ENCODE data around the gene RGSL1.

Gene RGSL1

DNA sequence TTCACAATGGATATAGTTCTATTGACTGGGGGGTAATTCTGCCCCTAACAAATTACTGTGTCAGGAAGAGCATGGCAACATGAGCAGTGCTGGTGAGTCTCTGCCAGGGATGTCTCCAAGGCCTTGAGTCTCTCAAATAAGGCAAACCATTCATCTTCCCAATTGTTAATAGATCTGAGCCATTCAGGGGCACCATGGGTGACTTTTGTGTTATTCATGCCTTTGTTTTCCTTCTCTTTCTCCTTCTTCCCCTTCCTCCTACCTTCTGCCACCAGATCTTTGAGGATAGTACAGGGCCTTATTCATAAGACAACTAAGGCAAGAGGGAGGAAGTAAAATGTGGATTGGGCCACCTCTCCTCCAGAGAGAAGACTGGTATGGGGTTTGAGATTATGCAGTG lies at the start of gene RGSL1:
RGSL1 (plus strand) TSS at position 60 of the 400 bp plus-strand sequence; CDS start at position 80, 20 bp downstream.
- no peak for DNase-seq

DNA sequence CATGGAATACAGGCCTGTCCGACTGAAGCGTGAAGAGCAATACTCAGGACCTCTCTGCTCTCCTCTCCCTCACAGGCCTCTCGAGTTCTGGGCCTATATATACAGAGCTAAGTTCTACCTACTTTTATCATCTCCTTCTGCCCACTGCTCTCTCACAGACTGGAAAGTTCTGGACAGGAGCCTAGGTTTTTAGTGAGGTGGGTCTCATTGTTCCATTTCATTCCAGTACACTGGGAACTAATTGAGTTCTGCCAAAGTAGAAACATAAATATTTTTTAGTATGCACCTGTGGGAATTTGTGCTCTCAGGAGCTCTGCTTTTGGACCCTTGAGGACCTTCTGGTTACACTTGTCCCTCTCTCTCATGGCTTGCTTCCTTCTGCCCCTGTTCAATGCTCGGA lies 49.4 kb upstream of the RGSL1 start, which contains the start of gene TEDDM1:
TEDDM1 (minus strand) TSS at position 101 of the 400 bp plus-strand sequence. CDS start 182 bp downstream, outside the sequence.
- no peak for DNase-seq

DNA sequence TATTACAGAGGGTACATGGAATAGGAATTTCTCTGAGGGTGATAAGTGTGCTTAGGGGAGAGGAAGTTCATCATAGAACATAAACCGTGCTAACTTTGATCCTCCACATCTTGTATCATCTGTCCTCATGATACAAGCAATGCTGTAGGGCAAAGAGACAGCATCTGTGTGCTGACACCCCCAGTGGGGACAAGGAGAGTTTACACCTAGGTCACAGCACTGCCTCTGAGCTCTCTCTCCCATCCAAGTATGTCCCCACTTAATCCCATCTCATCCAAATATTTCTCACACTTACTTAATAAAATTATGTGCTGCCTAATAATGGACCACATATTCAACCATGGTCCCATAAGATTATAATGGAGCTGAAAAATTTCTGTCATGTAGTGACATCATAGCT lies 45.2 kb upstream of the RGSL1 start:
- DNase-seq: peak; percentile 11 to 40

DNA sequence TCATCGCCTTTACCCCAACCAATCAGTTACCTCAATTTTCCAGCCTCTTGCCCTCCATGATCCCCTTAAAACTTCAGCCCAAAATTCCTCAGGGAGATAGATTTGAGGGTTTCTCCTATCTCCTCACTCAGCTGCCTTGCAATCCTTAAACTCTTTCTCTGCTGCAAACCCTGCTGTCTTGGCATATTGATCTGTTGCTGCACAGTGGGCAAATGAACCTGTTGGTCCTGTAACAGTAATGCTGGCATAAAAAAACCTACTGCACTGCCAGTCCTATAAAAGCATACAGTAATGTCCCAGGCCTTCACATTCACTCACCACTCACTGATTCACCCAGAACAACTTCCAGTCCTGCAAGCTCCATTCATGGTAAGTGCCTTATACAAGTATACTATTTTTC lies 44.4 kb upstream of the RGSL1 start:
- DNase-seq: no peak

DNA sequence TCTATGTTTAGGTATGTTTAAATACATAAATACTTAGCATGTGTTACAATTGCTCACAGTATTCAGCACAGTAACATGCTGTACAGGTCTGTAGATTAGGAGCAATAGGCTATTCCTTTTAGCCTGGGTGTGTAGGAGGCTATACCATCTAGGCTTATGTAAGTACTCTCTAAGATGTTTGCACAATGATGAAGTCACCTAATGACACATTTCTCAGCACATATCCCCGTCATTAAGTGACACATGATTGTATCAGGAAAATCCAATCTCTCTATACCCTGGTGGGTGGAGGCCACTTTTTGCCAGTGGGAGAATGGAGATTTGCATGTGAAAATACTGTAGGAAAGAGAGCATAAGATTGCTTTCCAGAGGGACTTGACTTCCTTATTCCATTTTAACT lies 43.9 kb upstream of the RGSL1 start:
- no peak for DNase-seq

DNA sequence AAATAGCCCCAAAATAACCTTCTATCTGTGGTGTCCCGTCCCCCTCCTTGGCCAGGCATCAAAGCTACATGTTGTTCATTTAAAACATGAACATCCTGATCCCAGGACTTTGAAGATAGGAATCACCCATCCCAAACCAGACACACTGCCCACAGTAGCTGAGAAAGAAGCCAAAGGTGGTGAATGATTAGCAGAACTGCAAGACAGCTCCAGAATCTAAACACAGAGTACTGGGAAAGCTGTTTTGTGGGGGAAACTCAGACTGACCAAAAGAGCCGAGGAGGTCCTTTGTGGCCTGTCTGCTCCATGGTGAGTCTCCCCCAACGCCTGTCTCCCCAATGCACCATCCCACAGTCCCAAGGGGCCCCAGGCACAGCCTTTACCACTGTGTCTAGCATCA lies 42.2 kb upstream of the RGSL1 start:
- DNase-seq: no peak

DNA sequence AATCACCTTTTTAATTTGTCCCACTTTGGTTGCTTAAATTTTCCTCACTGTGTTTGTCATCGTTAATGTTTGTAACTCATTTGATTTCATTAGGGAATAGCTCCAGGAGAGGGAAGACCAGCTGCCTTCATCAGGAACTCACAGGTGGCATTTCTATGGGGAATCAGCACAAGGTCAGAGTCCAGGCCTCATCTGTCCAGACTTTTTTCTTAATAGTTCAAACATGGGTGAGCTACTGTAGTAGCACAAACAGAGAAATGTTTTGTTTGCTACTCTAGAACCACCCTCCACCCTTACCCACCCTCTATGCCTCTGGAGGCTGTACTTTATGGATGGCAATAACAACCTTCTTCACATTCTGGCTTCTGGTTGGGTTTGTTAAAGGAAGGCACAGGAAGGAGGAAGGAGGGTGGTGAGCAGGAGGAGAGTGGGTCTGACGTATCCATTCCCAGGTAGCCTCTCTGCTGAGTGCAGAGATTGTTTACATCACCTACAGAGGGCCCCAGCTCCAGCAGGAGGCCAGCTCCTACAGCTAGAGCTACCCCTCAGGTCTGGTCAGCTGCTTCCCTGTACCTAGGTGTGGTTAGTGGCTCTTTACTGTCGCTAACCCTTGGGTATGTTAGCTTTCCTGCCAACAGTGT lies 41.4 kb upstream of the RGSL1 start:
- no peak for DNase-seq

DNA sequence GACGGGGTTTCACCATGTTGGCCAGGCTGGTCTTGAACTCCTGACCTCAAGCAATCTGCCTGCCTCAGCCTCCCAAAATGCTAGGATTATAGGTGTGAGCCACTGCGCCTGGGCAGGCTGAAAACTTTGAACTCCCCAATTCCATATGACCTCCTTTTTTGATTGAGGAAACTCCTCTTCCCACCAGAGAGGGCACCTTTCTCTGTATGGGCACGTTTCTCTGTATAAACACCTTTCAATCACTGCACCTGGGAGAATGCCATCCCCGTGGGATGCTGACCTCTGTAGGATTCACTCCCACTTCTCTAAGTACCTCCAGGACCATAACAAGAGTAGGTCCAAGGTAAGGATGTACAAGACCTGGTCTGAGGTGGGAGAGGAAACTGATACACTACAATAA lies 39.8 kb upstream of the RGSL1 start:
- DNase-seq: no peak

DNA sequence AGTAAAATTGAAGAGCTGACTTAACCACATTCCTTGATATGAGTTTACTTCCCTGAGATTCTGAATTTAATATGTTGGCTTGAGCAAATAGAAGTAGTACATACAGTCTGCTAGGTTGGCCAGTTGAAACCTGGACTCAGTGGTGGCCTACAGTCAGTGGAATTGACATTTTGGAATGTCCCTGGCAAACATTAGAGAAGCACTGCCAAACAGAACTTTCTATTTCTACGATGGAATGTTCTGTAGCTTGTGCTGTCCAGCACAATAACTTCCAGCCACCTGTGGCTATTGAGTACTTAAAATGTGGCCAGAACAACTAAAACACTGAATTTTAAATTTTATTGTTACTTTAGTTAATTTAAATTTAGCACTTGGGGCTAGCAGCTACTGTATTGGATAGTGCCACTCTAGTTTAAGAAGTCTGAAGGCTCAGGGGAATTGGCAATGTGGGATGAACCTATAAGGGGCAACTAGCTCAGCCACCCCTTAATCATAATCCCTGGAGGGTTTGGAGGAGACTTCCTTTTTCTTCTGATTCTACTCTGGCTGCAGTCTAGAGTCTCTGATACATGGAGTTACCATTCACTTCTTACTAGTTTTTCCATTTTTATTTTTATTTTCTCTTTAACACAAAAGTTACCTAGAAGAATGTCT lies 39.2 kb upstream of the RGSL1 start:
- no peak for DNase-seq

DNA sequence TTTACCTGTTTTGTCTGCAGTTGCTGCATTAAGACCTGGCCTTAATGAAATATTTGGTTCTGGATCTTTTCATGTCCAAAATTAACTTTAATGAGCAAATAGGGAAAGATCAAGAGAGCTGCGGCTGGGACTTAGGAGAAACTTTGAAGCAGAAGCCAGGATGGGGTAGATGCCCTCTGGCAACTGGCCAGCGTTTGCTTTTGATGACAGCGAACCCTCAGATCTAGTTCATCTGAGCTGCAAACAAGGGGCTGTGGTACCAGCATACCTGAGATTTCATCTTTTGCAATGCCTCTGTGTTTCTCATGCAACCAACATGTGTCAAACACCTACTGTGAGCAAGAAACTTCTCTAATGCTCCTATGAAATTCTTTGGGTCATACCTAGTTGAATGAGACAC lies 36.5 kb upstream of the RGSL1 start:
- no peak for DNase-seq

DNA sequence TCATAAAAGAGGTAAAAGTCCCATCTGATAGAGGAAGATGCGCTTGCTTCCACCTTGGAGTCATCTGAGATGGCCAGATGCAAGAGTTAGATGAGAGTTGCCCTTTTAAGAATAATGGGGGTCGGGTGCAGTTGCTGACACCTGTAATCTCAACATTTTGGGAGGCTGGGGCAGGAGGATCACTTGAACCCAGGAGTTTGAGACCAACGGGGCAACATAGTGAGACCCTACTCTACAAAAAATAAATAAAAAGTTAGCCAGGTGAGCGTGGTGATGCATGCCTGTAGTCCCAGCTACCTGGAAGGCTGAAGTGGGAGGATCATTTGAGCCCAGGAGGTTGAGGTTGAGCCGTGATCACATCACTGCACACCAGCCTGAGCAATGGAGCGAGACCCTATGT lies 36.0 kb upstream of the RGSL1 start:
- no peak for DNase-seq

DNA sequence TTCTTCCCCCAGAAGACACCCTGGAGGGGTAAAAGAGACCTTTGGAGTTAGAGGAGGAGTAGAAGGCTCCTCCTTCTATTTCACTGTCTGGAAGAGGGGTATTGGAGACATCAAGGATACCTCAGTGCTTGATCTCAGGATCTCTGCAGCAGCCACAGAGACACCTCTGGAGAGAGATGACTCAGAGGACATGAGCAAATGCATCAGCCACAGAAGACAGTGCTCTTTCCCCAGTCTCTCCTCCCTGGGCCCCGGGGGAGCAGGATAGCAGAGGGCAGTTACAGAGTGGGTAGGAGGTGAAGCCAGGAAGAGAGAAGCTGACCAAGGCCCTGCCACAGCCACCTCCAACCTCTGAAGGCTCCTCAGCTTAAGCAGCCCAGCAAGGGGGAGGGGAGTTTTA lies 34.2 kb upstream of the RGSL1 start:
- no peak for DNase-seq

DNA sequence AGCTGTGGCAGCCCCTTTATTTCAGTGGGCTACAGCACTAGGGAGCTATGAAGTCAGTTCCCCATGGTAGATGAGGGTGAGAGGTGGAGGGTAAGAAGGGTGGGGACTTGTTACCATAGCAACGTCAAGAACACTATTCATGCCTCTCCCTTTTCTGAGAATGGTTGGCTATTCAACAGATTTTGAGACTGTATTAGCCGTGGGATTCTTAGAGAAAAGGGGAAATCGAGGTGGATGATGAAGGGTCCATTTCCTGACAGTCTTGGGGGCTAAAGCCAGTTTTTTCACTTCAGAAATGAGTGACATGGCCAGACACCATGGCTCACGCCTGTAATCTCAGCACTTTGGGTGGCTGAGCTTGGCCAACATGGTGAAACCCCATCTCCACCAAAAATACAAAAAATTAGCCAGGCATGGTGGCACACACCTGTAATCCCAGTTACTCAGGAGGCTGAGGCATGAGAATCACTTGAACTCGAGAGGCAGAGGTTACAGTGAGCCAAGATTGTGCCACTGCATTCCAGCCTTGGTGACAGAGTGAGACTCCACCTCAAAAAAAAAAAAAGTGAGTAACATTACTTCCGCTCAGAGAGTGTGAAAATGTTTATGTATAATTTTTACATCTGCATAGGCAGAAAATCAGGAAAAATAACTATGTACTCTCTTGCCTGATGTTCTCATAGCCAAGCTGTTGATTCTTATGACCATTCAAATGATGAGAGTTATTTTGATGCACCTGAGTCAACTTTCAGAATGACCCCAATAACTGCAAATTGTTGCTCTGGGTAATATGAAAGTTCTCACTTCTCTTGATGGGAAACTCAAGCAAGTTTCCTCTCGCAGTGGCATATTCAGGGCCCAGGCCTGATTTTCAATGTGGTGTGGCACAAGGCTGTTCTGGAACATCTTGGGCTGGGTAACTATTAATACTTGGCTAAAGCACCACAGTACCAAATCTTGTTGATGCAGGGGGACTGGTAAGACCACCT lies 23.2 kb upstream of the RGSL1 start:
- DNase-seq: no peak

DNA sequence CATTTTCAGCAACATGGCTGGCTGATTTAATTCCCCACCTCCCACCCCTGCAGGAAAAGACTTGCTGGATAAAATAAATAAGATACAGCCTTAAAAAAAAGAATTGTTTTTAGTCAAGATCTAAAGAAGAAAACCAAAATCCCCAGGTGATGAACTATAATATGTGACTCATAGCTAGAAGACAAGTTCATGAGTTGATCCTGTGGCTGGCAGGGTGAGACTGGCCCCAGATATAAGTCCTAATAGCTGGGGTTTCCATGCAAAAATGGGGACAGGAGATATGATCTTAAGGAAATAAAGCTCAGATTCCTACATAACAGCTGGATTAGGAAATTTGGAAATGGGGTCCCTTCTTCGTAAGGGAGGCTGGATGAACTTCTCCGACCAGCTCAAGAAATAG lies 21.9 kb upstream of the RGSL1 start:
- no peak for DNase-seq

DNA sequence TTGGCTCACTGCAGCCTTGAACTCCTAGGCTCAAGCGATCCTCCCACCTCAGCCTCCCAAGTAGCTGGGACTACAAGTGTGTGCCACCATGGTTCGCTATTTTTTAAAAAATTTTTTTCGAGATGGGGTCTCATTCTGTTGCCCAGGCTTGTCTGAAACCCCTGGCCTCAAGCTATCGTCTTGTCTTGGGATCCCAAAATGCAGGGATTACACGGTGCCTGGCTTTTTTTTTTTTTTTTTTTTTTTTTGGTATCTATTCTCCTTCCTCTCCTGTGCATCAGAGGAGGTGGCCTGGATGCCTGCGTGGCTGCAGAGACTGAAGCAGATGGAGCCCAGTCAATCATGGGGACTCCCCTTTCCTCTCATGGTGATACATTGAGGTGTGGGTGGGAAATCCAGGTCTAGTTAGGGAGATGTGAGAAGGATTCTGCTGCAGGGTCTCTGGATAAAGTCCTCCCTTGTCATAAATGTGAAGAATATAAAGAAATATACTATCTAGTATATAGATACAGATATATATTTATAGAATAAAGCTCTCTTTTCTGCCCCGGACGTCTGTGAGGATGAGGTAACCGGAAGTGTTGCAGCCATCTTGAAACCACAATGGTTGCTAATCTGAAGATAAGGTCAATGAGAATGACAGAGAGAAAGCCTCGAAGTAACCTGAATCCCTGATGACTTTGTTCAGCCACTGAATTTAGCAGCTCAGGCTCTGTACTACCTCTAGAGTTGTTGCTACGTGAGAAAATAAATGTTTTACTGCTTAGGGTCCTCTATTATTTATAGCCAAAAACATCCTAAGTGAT lies 19.5 kb upstream of the RGSL1 start:
- no peak for DNase-seq

DNA sequence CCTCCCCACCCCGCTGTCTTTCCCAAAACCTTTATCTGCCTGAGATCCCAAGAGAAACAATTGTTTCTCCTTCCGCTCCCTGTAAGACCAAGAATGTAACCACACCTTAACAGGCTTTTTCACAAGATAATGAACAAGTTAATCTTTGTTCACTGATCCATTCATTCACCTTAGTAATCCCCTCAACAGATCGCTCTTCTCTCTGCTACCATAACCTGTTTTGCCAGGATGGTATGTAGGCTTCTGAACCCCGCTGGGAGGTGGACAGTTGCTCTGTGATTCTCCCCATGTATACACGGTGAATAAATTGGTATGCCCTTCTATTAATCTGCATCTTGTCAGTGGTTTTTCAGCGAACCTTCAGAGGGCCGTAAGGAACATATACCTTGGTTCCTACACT lies 18.7 kb upstream of the RGSL1 start:
- no peak for DNase-seq

DNA sequence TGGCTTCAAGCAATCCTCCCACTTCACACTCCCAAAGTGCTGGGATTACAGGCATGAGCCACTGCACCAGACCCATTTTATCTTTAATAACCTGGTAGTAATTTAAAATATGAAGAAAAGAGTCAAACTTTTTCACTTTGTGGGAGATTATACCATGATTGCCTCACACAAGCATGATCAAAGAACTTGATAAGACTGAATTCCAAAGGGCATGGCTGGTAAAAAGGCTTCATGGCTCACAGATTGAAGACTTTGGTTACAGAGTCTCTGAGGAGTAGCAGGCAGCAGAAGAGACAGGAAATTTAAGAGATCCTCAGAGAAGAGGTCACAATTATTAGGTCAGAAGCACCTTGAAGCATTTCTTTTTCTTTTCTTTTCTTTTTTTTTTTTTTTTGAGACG lies 16.4 kb upstream of the RGSL1 start:
- DNase-seq: no peak

DNA sequence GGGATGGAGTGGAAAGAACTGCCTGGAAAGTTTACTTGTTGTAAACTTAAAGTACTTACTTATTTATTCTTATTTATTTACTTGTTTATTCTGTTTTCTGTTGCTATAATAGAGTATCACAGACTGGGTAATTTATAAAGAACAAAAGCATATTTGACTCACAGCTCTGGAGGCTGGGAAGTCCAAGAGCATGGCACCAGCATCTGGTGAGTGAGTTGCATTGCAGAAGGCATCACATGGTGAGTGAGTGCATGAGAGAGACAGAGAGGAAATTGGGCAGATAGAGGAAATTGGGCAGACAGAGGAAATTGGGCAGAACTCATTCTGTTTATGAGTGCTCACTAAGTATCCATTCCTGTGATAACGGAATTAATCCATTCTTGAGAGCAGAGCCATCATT lies 11.6 kb upstream of the RGSL1 start:
- DNase-seq: peak in 1 of 2 experiments; percentile 12

DNA sequence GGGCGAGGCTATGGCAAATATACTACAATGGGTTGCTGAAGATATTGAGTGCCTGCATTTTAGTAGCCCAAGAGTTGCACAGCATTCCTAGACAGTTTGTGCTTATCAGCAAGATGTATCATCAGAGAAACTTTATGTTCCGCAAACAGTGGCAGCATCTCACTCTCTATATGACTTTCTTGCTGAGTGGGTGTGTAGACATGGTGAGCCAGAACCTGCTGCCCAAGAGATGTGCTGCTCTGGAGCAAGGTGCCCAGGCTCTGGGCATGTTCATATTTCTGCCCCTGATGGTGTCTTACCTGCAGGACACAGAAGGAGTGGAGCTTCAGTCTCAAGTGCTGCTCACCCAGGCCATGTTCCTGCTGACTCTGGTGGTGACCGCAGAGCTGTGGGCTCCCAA lies 8.2 kb upstream of the RGSL1 start:
- DNase-seq: no peak

DNA sequence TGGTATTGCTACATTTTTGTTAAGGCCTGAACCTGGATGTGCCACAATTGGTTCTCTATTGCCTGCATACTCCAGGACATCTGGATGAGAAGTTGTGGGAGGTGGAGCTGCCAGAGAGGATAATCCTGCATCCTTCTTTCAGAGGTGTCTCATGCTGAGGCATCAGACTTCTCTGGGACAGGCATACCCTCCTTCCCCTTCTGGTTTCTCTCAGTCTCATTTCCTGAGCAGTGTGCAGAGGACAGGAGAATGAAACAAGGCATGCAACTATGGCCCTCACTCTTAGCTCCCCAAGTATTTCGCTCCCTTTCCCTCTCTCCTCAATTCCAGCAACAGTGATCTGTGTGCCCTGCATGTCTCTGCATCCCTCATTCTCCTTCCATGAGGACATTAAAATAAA lies 7.6 kb upstream of the RGSL1 start:
- no peak for DNase-seq

DNA sequence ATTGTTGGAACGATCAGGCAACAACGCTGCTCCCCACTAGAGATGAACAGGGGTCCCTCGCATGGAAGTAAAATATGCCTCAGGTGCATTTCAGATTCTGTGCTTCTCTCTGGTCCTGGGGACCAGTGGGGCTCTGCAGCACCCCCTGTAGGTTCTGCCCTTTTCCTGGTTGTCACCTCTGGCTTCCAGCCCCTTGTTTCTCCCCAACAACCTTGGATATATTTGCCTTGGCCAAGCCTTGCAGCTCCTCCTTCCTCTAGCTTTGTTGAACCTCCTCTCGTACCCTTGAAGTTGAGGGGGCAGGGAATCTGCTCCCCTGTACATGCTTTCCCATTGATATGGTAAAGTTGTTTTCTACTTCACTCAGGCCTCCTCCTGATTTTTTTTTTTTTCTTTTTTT lies 5.4 kb upstream of the RGSL1 start:
- DNase-seq: no peak

DNA sequence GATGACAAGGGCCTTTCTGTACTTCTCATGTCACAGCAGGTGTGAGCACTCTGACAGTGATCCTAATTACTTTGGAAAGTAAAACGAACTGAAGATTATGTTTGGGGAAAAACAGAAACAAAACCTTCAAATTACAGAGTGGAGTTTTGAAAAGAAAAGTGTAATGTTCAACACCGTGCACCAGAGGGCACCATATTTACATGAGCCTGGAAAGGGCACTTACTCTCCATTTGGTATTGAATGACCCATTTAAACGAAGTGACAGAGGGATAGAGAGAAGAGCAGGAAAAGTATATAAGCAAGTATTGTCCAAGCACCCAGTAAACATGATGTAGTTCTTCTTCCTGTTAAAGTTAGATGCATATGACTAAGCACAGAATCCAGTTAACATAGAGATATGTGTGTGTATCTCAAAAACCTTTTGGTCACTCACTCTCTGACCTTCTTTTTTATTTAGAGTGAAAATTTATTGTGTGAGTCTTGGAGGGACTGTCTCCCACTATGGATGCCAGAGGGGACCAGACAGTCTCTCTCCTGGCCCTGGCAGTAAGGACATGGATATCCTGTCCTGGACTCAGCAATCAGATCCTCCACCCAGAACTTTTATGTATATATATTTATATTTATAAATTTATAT lies 3.8 kb upstream of the RGSL1 start:
- DNase-seq: peak; percentile 26 to 66

Data from NCI-H524 (cell line).